ENCODE data around the gene PDGFD. TPM values are rescaled to one million over a fixed set of nuclear protein-coding genes. Genes with fewer than 3 reads are reported as not detected.

Gene PDGFD
- total RNA-seq, 1 experiment from 2014 or later = 1.7 TPM

- Mint-ChIP-seq H3K27me3 (ENCODE audit: low read depth) (no peaks in the 10 kb centered on the region), H3K9me3 (no peaks in the 10 kb centered on the region; a peak in 1 of 5 replicates), H3K4me3 (no peak overlapping the region), H3K36me3 (ENCODE audit: insufficient read depth in 1 of 3, low read depth in 3 of 3) (no peaks in the 10 kb centered on the region; a peak in 1 of 7 replicates), H3K27ac (no peak overlapping the region), H3K4me1 (peaks cover 0 to 6% of the 10 kb centered on the region in 2 experiments; a peak in 1 of 4 replicates)
- Histone ChIP-seq H4K5ac (ENCODE audit: insufficient read length, low read depth, low read length) (no peak overlapping the region), H3K9me3 (ENCODE audit: control insufficient read depth, low read depth, low read length) (no peaks in the 10 kb centered on the region), H4K20me1 (ENCODE audit: control insufficient read depth, insufficient read depth, insufficient read length) (no peaks in the 10 kb centered on the region), H3K4me2 (ENCODE audit: insufficient read depth, insufficient read length, low read length) (no peak overlapping the region), H4K91ac (ENCODE audit: insufficient read length, low read depth, low read length) (no peak overlapping the region), H3K23me2 (ENCODE audit: insufficient read length, low read depth, low read length, poor library complexity, severe bottlenecking) (no peaks in the 10 kb centered on the region), H2AFZ (ENCODE audit: low read length) (no peak overlapping the region), H3K27me3 (ENCODE audit: insufficient read depth, low read length) (no peaks in the 10 kb centered on the region), H2BK20ac (ENCODE audit: low read depth, low read length, poor library complexity, severe bottlenecking) (no peak overlapping the region), H3K4ac (ENCODE audit: low read depth, low read length) (no peak overlapping the region), H4K8ac (replicated peaks; ENCODE audit: insufficient read length, low read depth, low read length) (no peak overlapping the region), H3K23ac (ENCODE audit: insufficient read length, low read depth, low read length) (no peak overlapping the region), H3K56ac (ENCODE audit: insufficient read length, low read depth, low read length) (no peak overlapping the region), H3T11ph (ENCODE audit: low read length) (no peak overlapping the region), H3K9ac (ENCODE audit: extremely low read depth, insufficient read length, low read length) (no peak overlapping the region), H2BK12ac (ENCODE audit: insufficient read length, low read depth, low read length) (no peak overlapping the region), H2BK15ac (ENCODE audit: low read depth, low read length) (no peak overlapping the region), H3K4me1 (ENCODE audit: insufficient read depth, low read length) (no peaks in the 10 kb centered on the region; the same call in 1 of the 2 replicates), H3K79me2 (ENCODE audit: insufficient read depth, low read length) (no peaks in the 10 kb centered on the region), H2AK5ac (ENCODE audit: insufficient read length, low read length) (no peak overlapping the region), H2BK5ac (ENCODE audit: insufficient read length, low read length) (no peak overlapping the region), H3K14ac (ENCODE audit: insufficient read depth, low read length) (no peak overlapping the region), H3K27ac (ENCODE audit: insufficient read length, low read depth, low read length) (no peak overlapping the region), H3K18ac (ENCODE audit: insufficient read length, low read depth, low read length) (no peak overlapping the region), H2BK120ac (ENCODE audit: low read depth, low read length, poor library complexity, severe bottlenecking) (no peak overlapping the region), H3K79me1 (ENCODE audit: insufficient read depth, low read depth, low read length, poor library complexity, severe bottlenecking) (no peaks in the 10 kb centered on the region)
- TF ChIP-seq, protein P1, sequence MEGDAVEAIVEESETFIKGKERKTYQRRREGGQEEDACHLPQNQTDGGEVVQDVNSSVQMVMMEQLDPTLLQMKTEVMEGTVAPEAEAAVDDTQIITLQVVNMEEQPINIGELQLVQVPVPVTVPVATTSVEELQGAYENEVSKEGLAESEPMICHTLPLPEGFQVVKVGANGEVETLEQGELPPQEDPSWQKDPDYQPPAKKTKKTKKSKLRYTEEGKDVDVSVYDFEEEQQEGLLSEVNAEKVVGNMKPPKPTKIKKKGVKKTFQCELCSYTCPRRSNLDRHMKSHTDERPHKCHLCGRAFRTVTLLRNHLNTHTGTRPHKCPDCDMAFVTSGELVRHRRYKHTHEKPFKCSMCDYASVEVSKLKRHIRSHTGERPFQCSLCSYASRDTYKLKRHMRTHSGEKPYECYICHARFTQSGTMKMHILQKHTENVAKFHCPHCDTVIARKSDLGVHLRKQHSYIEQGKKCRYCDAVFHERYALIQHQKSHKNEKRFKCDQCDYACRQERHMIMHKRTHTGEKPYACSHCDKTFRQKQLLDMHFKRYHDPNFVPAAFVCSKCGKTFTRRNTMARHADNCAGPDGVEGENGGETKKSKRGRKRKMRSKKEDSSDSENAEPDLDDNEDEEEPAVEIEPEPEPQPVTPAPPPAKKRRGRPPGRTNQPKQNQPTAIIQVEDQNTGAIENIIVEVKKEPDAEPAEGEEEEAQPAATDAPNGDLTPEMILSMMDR (conservative IDR thresholded peaks at IDR 0.05) = no peak
- DNase-seq = no peak
- WGBS (ENCODE audit: extremely low coverage, insufficient read length, low lambda C conversion rate) = 100% methylated on average over 1 of the region's 1 CpG
Measured at GRCh38 chr11:103890654-103891053, 273.3 kb downstream of the PDGFD start.
